ENCODE data around the gene KRTAP11-1. TPM values are rescaled to one million over a fixed set of nuclear protein-coding genes. Genes with fewer than 3 reads are reported as not detected.

Gene KRTAP11-1
- total RNA-seq, 4 donors from 2014 or later = 3.2 to 283 (median 34.3) TPM

DNA sequence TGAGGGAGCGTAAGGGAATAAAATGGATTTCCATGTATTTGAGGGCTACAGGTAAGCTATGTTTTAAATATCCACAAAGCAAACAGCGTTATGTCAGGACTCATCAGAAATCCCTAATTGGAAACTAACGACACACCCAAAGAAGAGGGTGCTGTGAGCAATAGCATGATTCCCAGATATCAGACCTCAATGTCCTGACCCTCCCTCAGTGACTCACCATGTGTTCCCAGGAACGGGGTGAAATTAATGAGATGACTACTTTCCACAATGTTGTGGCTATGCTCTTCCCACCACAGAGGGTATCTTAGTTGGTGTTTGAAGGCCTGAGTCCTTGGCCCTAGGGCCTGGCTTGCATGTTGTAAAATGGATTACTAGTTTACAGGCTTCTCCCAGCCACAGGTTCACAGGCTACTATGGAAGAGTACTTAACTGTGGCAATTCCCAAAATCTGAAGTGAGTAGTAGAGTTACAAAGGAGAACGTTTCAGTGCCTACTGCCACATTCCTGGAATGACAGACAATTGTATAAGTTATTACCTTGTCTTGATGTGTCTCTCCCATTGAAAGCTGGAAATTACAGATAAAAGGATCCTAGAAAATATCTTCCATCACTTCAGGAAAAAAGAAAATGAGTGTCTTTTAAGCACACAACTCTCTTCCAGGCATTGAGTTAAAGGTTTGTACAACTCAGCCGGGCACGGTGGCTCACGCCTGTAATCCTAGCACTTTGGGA, 1.7 kb upstream of the KRTAP11-1 start:
- WGBS = 68% methylated on average over 8 of the region's 8 CpGs
- Histone ChIP-seq H3K4me1 (no peaks in the 10 kb centered on the region), H3K27ac (no peak overlapping the region), H3K9me3 (no peaks in the 10 kb centered on the region), H3K4me3 (no peak overlapping the region), H3K27me3 (no peaks in the 10 kb centered on the region), H3K36me3 (no peaks in the 10 kb centered on the region)
- no peak for TF ChIP-seq POLR2A (IDR thresholded peaks at IDR 0.05)
- TF ChIP-seq POLR2AphosphoS5 (IDR thresholded peaks at IDR 0.05) = no peak
- TF ChIP-seq, protein P1, sequence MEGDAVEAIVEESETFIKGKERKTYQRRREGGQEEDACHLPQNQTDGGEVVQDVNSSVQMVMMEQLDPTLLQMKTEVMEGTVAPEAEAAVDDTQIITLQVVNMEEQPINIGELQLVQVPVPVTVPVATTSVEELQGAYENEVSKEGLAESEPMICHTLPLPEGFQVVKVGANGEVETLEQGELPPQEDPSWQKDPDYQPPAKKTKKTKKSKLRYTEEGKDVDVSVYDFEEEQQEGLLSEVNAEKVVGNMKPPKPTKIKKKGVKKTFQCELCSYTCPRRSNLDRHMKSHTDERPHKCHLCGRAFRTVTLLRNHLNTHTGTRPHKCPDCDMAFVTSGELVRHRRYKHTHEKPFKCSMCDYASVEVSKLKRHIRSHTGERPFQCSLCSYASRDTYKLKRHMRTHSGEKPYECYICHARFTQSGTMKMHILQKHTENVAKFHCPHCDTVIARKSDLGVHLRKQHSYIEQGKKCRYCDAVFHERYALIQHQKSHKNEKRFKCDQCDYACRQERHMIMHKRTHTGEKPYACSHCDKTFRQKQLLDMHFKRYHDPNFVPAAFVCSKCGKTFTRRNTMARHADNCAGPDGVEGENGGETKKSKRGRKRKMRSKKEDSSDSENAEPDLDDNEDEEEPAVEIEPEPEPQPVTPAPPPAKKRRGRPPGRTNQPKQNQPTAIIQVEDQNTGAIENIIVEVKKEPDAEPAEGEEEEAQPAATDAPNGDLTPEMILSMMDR (IDR thresholded peaks at IDR 0.05) = no peak
- no peak for TF ChIP-seq EP300 (IDR thresholded peaks at IDR 0.05)
- no peak for DNase-seq (ENCODE audit: low spot score in 2 of 2)

DNA sequence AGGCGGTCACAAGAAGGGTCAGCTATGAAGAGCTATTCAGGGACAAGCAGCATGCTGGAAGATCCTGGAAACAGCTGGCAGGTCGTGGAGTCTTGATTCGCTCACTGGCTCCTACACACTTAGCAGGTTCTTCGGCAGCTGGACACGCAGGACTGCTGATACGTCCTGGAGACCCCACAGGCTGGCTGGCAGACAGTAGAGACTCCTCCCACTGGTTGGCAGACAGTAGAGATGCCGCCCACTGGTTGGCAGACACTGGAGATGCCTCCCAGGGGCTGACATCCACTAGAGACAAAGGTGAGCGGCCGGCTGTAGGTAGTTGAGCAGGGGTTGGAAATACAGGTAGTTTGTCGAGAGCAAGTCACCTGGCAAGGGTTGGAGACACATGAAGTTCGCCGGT, 466 bp downstream of the KRTAP11-1 start:
- Histone ChIP-seq H3K27me3 (no peaks in the 10 kb centered on the region), H3K27ac (no peak overlapping the region), H3K36me3 (no peaks in the 10 kb centered on the region), H3K9me3 (no peaks in the 10 kb centered on the region), H3K4me3 (no peak overlapping the region), H3K4me1 (no peaks in the 10 kb centered on the region)
- no peak for DNase-seq (ENCODE audit: low spot score in 2 of 2)
- TF ChIP-seq POLR2AphosphoS5 (IDR thresholded peaks at IDR 0.05) (no peak), EP300 (IDR thresholded peaks at IDR 0.05) (no peak), POLR2A (IDR thresholded peaks at IDR 0.05) (no peak)
- TF ChIP-seq, protein P1 (IDR thresholded peaks at IDR 0.05) = no peak
- 83% methylated on average over 7 of the region's 12 CpGs for WGBS

DNA sequence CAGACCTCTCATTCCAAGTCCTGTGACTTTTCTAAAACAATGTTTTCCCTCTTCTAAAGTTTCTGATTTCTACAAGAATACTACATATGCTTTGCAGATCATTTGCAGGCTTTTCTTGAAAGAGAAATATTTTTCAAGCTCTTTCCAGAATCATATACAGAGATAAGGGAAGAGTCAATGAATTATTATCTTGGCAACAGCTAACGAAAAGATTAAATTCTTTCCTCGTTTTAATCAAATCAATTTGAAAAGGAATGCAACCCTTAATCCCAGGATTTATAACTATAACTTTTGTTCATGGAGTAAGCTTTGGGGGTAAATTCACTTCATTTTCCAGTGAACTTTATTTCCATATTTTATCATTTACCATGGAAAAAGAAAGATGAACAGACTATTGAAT, 6.9 kb downstream of the KRTAP11-1 start:
- H3K27me3 ChIP-seq = no peaks in the 10 kb centered on the region
- WGBS = 25% methylated on average over 2 of the region's 2 CpGs
- H3K4me1 ChIP-seq = no peaks in the 10 kb centered on the region
- TF ChIP-seq POLR2A (IDR thresholded peaks at IDR 0.05) (no peak), POLR2AphosphoS5 (IDR thresholded peaks at IDR 0.05) (no peak), EP300 (IDR thresholded peaks at IDR 0.05) (no peak)
- TF ChIP-seq, protein P1 (IDR thresholded peaks at IDR 0.05) = no peak
- no peak for DNase-seq (ENCODE audit: low spot score in 2 of 2)
- H3K9me3 ChIP-seq = no peaks in the 10 kb centered on the region
- no peak overlapping the region for H3K4me3 ChIP-seq
- H3K36me3 ChIP-seq = no peaks in the 10 kb centered on the region
- H3K27ac ChIP-seq = no peak overlapping the region

DNA sequence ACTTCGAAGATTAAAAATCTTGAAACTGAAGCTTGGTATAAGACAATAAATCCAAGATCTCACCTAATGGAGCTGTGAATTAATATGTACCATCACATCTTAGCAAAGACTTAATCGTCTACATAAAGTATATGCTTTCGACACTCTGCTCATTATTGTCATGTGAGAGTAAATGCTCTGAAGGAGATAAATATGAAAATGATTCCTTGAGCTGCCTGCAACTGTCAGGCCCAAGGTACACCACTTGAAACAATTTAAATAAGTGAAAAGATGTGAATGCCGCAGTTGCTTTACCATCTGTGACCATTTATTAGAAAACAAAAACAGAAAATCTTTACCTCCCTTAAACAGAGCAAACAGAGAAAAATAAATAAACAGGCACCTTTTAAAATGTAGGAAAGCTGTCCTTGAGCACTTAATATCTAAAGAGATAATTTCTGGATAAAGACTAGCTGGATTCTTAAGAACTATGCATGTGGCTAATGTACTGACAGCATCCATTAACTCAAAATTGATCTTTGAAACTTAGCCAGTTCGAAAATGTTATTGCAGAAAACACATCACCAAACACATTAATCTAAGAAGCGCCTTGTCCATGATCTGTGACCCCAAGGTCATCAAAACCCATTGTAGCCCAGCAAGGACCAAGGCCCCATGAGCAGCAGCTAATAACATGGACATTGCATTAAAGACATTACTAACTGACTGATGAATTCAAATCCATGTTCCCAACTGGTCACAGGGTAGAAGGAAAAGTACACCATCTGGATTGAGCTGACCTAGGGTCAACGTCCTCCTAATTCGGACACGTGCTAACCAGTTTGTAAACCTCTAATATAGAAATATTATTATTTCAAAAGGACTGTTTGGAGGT, 33.5 kb downstream of the KRTAP11-1 start:
- Histone ChIP-seq H3K4me3 (no peak overlapping the region), H3K4me1 (no peaks in the 10 kb centered on the region), H3K27ac (no peak overlapping the region), H3K27me3 (no peaks in the 10 kb centered on the region), H3K9me3 (no peaks in the 10 kb centered on the region), H3K36me3 (no peaks in the 10 kb centered on the region)
- TF ChIP-seq POLR2AphosphoS5 (IDR thresholded peaks at IDR 0.05) (no peak), POLR2A (IDR thresholded peaks at IDR 0.05) (no peak), EP300 (IDR thresholded peaks at IDR 0.05) (no peak)
- TF ChIP-seq, protein P1 (IDR thresholded peaks at IDR 0.05) = no peak
- DNase-seq (ENCODE audit: low spot score in 2 of 2) = no peak
- 87% methylated on average over 9 of the region's 9 CpGs for WGBS

DNA sequence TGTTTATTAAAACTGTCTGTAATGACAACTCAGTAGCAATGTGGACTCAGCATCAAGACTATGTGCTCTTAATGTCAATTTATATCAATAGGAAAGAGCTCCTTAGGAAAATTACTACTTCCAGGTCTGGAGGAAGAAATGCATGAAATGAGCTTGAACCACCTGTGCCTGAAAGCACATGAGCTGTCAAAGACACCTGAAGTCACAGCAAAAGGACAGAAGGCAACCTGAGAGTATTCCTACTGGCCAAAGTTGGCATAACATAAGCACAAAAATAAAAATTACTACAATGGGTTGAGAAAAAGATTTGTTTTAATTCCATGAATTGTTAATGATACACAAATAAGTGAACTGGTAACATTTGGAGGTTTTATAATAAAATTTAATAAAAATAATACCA, 38.4 kb downstream of the KRTAP11-1 start:
- Histone ChIP-seq H3K4me3 (no peak overlapping the region), H3K27ac (no peak overlapping the region), H3K9me3 (no peaks in the 10 kb centered on the region), H3K27me3 (no peaks in the 10 kb centered on the region), H3K4me1 (no peaks in the 10 kb centered on the region), H3K36me3 (no peaks in the 10 kb centered on the region)
- TF ChIP-seq, protein P1 (IDR thresholded peaks at IDR 0.05) = no peak
- TF ChIP-seq POLR2AphosphoS5 (IDR thresholded peaks at IDR 0.05) (no peak), EP300 (IDR thresholded peaks at IDR 0.05) (no peak), POLR2A (IDR thresholded peaks at IDR 0.05) (no peak)
- no peak for DNase-seq (ENCODE audit: low spot score in 2 of 2)

Data from suprapubic skin (tissue), 4 donors.